HCT116 (cell line): ENCODE results near the gene OBSCN. TPM values are rescaled to one million over a fixed set of nuclear protein-coding genes. Genes with fewer than 3 reads are reported as not detected.

Experiments
- ATAC-seq: fragments of 200-7000 bp; cut with Tn5 transposase; 2 replicates; pipeline ENCODE4 v1.9.1; 2020; ENCODE audit warnings: mild to moderate bottlenecking, moderate library complexity
- BruUV-seq: library from RNA; stranded (reverse); fragments of 400-500 nt; replicated peaks from 2 replicates; lab custom pipeline; 2021; lab: Mats Ljungman, UMichigan
- CTCF ChIA-PET: fragments of 300-600 bp; sonication (Branson Sonifier 250); formaldehyde crosslinking; loops from one replicate; lab custom pipeline; 2021; ENCODE audit warnings: antibody characterized with exemption; lab: Charles Lee
- POLR2A ChIA-PET: fragments of 300-600, 350-600 bp; sonication (Branson Sonifier 250); formaldehyde crosslinking; loops from one replicate; lab custom pipeline; 2021; ENCODE audit warnings: antibody characterized with exemption; lab: Charles Lee
- RAD21 ChIA-PET, 2 experiments: fragments of 300-600 bp; sonication (Branson Sonifier 250); formaldehyde crosslinking; loops; one replicate each; lab custom pipeline; 2023; ENCODE audit warnings: low total read pairs in 2 of 2; ENCODE audit not compliant: uncharacterized antibody in 2 of 2, unreplicated experiment in 2 of 2, low non-redundant PET in 1 of 2; lab: Charles Lee
- DNase-seq: peaks from one replicate; pipeline ENCODE4 v3.0.0-alpha.2; 2010; ENCODE audit warnings: low read depth, low spot score
- H2AFZ ChIP-seq: fragments of 200-600 bp; shearing (Covaris generic), sonication (generic); 2 replicates; pipeline ENCODE4 v1.6.1; 2017; ENCODE audit warnings: low read depth, mixed run types, mixed read lengths, antibody characterized with exemption, low read length; ENCODE audit not compliant: poor library complexity, severe bottlenecking
- H3K27ac ChIP-seq: 2 replicates; pipeline ENCODE4 v1.5.1; 2012; ENCODE audit warnings: low read depth, low read length
- H3K27me3 ChIP-seq: fragments of 200-600 bp; sonication (generic); 2 replicates; pipeline ENCODE4 v1.6.1; 2016; ENCODE audit warnings: mixed run types, low read length, mixed read lengths; ENCODE audit not compliant: insufficient read depth
- H3K36me3 ChIP-seq, 2 experiments: fragments of 200-500 bp in 1 of 2; fragments of 200-600 bp in 1 of 2; sonication (Bioruptor generic) in 1 of 2; sonication (generic) in 1 of 2; 2 replicates each; pipeline versions ENCODE4 v1.5.1 to v1.6.1; 2014 to 2016; ENCODE audit warnings: low read length in 2 of 2, inconsistent platforms in 1 of 2, mixed read lengths in 1 of 2, mixed run types in 1 of 2; ENCODE audit not compliant: insufficient read depth in 2 of 2, control insufficient read depth in 1 of 2
- H3K4me1 ChIP-seq, 2 experiments: fragments of 200-600 bp in 1 of 2; sonication (generic) in 1 of 2; 2 replicates each; pipeline versions ENCODE4 v1.5.1 to v1.6.1; 2012 to 2017; ENCODE audit warnings: low read length in 2 of 2, inconsistent platforms in 1 of 2, mild to moderate bottlenecking in 1 of 2, mixed read lengths in 1 of 2, mixed run types in 1 of 2, moderate library complexity in 1 of 2; ENCODE audit not compliant: insufficient read depth in 2 of 2, control insufficient read depth in 1 of 2
- H3K4me2 ChIP-seq: fragments of 200-600 bp; sonication (generic); 2 replicates; pipeline ENCODE4 v1.6.1; 2017; ENCODE audit warnings: mixed run types, low read length, mixed read lengths
- H3K4me3 ChIP-seq, 2 experiments: fragments of 200-600 bp in 1 of 2; sonication (generic) in 1 of 2; replicated peaks in 1 of 2; 2 replicates each; pipeline ENCODE4 v1.5.1; 2011 to 2016; ENCODE audit warnings: low read length in 2 of 2, control low read depth in 1 of 2, low read depth in 1 of 2, mild to moderate bottlenecking in 1 of 2, mixed read lengths in 1 of 2, mixed run types in 1 of 2
- H3K79me2 ChIP-seq: fragments of 200-600 bp; sonication (generic); 2 replicates; pipeline ENCODE4 v1.6.1; 2017; ENCODE audit warnings: mild to moderate bottlenecking, mixed run types, low read length, moderate library complexity, mixed read lengths; ENCODE audit not compliant: insufficient read depth
- H3K9ac ChIP-seq: fragments of 200-600 bp; sonication (generic); 2 replicates; pipeline ENCODE4 v1.6.1; 2016; ENCODE audit warnings: low read length, mixed read lengths
- H3K9me2 ChIP-seq: fragments of 200-600 bp; sonication (generic), shearing (Covaris generic); 2 replicates; pipeline ENCODE4 v1.6.1; 2017; ENCODE audit warnings: mixed run types, mild to moderate bottlenecking, moderate library complexity; ENCODE audit not compliant: insufficient read depth
- H3K9me3 ChIP-seq, 2 experiments: fragments of 200-500 bp in 1 of 2; fragments of 200-600 bp in 1 of 2; sonication (Bioruptor generic) in 1 of 2; sonication (generic) in 1 of 2; 2 replicates each; pipeline ENCODE4 v1.6.1; 2014 to 2017; ENCODE audit warnings: low read length in 2 of 2, mixed read lengths in 2 of 2, inconsistent platforms in 1 of 2, low read depth in 1 of 2, mild to moderate bottlenecking in 1 of 2, mixed run types in 1 of 2, moderate library complexity in 1 of 2; ENCODE audit not compliant: control insufficient read depth in 1 of 2, insufficient read depth in 1 of 2
- H4K20me1 ChIP-seq: fragments of 200-600 bp; sonication (generic), shearing (Covaris generic); 2 replicates; pipeline ENCODE4 v1.6.1; 2017; ENCODE audit warnings: mixed run types, mild to moderate bottlenecking, moderate library complexity; ENCODE audit not compliant: insufficient read depth
- ATF3 ChIP-seq: IDR thresholded peaks from 2 replicates; pipeline ENCODE4 v1.6.1; 2012
- EGR1 ChIP-seq: IDR thresholded peaks from 2 replicates; pipeline ENCODE4 v1.6.1; 2012; ENCODE audit warnings: low read depth
- ELF1 ChIP-seq: IDR thresholded peaks from 2 replicates; pipeline ENCODE4 v1.6.1; 2012; ENCODE audit warnings: low read depth, borderline replicate concordance
- EZH2phosphoT487 ChIP-seq: fragments of 200-600 bp; IDR thresholded peaks from 2 replicates; pipeline ENCODE4 v1.6.1; 2018; ENCODE audit warnings: antibody characterized with exemption, borderline replicate concordance
- JUND ChIP-seq: IDR thresholded peaks from 2 replicates; pipeline ENCODE4 v1.6.1; 2012
- POLR2A ChIP-seq: IDR thresholded peaks from 2 replicates; pipeline ENCODE4 v1.7.0; 2011; ENCODE audit warnings: borderline replicate concordance; ENCODE audit not compliant: insufficient read depth, insufficient read length; ENCODE audit errors: extremely low read depth
- SIN3A ChIP-seq: IDR thresholded peaks from 2 replicates; pipeline ENCODE4 v1.6.1; 2012; ENCODE audit warnings: low read depth
- SP1 ChIP-seq: IDR thresholded peaks from 2 replicates; pipeline ENCODE4 v1.6.1; 2012; ENCODE audit warnings: low read depth
- SRF ChIP-seq: IDR thresholded peaks from 2 replicates; pipeline ENCODE4 v1.6.1; 2012; ENCODE audit warnings: low read depth
- TCF7L2 ChIP-seq: IDR thresholded peaks from 2 replicates; pipeline ENCODE4 v1.7.0; 2011; ENCODE audit warnings: borderline replicate concordance, inconsistent platforms; ENCODE audit not compliant: insufficient read depth, insufficient read length; ENCODE audit errors: extremely low read depth
- YY1 ChIP-seq: IDR thresholded peaks from 2 replicates; pipeline ENCODE4 v1.6.1; 2011; ENCODE audit warnings: low read length, low read depth, moderate library complexity, mild to moderate bottlenecking; ENCODE audit not compliant: insufficient replicate concordance; ENCODE audit errors: extremely low read depth
- ZFX ChIP-seq: fragments of 450-650 bp; IDR thresholded peaks from 2 replicates; pipeline ENCODE4 v1.6.1; 2017
- ZNF274 ChIP-seq: fragments of 200-500 bp; sonication (Bioruptor generic); IDR thresholded peaks from 2 replicates; pipeline ENCODE4 v1.6.1; 2014; ENCODE audit warnings: mild to moderate bottlenecking, low read depth, low read length, inconsistent platforms
- intact Hi-C: fragments of 100-400 bp; cut with micrococcal nuclease; formaldehyde crosslinking; loops from 2 replicates; pipeline ENCODE4 v1.10.0; 2022
- total RNA-seq: library from RNA; stranded (reverse); gene quantifications from one replicate; pipeline ENCODE4 v1.2.1, GENCODE V29; 2021; ENCODE audit not compliant: unreplicated experiment
- TF ChIP-seq, protein P1 (sequence below): IDR thresholded peaks from 2 replicates; pipeline ENCODE4 v1.6.1; 2011; ENCODE audit warnings: mild to moderate bottlenecking, low read length, moderate library complexity; ENCODE audit not compliant: insufficient replicate concordance; ENCODE audit errors: extremely low read depth
- TF ChIP-seq, protein P2 (sequence below): IDR thresholded peaks from 2 replicates; pipeline ENCODE4 v1.6.1; 2012; ENCODE audit warnings: low read depth
- TF ChIP-seq, protein P3 (sequence below), 3 experiments: fragments of 200-600 bp in 1 of 3; sonication (generic) in 1 of 3; IDR thresholded peaks in 2 of 3; conservative IDR thresholded peaks in 1 of 3; 2 replicates each; pipeline ENCODE4 v1.5.1; 2012 to 2017; ENCODE audit warnings: low read depth in 2 of 3, low read length in 2 of 3, antibody characterized with exemption in 1 of 3, borderline replicate concordance in 1 of 3, control low read depth in 1 of 3, mild to moderate bottlenecking in 1 of 3, mixed read lengths in 1 of 3, mixed run types in 1 of 3, moderate library complexity in 1 of 3; ENCODE audit not compliant: insufficient read depth in 1 of 3

The OBSCN gene
- total RNA-seq, 1 experiment from 2014 or later: 16.6 TPM

DNA sequence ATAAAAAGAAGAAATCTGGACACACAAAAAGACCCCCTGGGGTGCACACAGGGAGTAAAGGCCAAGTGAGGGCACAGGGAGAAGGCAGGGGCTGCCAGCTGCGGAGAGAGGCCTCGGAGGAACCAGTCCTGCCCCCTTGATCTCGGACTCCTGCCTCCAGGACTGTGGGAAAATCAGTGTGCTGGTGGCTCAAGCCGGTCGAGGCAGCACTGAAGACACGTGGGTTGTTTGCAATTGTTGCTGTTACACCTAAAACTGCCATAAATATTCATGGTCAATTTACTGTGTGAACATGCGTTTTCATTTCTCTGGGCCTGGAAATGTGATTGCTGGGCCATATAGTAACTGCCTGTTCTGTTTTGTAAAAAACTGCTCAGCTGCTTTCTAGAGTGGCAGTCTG lies 23.7 kb upstream of the OBSCN start:
- BruUV-seq: no TSS peak
- ChIA-PET POLR2A (no interaction called here), CTCF (interaction anchor here (0.6 kb wide), 1 partner anchor 29 kb away, joined by 3 read pairs; no protein-coding TSS in a partner anchor), RAD21 (no interaction called here)
- no peaks in the 10 kb centered on the region for H3K79me2 ChIP-seq
- no peaks in the 10 kb centered on the region for H3K36me3 ChIP-seq
- 0 out of 4 replicates have a peak, but pooled peaks cover 0 to 9% of the 10 kb centered on the region in 2 experiments for H3K4me1 ChIP-seq
- no peak overlapping the region for H3K9ac ChIP-seq
- TF ChIP-seq ZFX (no peak), SP1 (no peak), ZNF274 (no peak), JUND (no peak), EZH2phosphoT487 (no peak), SIN3A (no peak), ATF3 (no peak), POLR2A (no peak), TCF7L2 (no peak), ELF1 (no peak), YY1 (no peak), EGR1 (no peak), SRF (no peak)
- TF ChIP-seq, protein P1, sequence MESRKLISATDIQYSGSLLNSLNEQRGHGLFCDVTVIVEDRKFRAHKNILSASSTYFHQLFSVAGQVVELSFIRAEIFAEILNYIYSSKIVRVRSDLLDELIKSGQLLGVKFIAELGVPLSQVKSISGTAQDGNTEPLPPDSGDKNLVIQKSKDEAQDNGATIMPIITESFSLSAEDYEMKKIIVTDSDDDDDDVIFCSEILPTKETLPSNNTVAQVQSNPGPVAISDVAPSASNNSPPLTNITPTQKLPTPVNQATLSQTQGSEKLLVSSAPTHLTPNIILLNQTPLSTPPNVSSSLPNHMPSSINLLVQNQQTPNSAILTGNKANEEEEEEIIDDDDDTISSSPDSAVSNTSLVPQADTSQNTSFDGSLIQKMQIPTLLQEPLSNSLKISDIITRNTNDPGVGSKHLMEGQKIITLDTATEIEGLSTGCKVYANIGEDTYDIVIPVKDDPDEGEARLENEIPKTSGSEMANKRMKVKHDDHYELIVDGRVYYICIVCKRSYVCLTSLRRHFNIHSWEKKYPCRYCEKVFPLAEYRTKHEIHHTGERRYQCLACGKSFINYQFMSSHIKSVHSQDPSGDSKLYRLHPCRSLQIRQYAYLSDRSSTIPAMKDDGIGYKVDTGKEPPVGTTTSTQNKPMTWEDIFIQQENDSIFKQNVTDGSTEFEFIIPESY: no peak
- TF ChIP-seq, protein P2, sequence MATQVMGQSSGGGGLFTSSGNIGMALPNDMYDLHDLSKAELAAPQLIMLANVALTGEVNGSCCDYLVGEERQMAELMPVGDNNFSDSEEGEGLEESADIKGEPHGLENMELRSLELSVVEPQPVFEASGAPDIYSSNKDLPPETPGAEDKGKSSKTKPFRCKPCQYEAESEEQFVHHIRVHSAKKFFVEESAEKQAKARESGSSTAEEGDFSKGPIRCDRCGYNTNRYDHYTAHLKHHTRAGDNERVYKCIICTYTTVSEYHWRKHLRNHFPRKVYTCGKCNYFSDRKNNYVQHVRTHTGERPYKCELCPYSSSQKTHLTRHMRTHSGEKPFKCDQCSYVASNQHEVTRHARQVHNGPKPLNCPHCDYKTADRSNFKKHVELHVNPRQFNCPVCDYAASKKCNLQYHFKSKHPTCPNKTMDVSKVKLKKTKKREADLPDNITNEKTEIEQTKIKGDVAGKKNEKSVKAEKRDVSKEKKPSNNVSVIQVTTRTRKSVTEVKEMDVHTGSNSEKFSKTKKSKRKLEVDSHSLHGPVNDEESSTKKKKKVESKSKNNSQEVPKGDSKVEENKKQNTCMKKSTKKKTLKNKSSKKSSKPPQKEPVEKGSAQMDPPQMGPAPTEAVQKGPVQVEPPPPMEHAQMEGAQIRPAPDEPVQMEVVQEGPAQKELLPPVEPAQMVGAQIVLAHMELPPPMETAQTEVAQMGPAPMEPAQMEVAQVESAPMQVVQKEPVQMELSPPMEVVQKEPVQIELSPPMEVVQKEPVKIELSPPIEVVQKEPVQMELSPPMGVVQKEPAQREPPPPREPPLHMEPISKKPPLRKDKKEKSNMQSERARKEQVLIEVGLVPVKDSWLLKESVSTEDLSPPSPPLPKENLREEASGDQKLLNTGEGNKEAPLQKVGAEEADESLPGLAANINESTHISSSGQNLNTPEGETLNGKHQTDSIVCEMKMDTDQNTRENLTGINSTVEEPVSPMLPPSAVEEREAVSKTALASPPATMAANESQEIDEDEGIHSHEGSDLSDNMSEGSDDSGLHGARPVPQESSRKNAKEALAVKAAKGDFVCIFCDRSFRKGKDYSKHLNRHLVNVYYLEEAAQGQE: no peak
- TF ChIP-seq, protein P3, sequence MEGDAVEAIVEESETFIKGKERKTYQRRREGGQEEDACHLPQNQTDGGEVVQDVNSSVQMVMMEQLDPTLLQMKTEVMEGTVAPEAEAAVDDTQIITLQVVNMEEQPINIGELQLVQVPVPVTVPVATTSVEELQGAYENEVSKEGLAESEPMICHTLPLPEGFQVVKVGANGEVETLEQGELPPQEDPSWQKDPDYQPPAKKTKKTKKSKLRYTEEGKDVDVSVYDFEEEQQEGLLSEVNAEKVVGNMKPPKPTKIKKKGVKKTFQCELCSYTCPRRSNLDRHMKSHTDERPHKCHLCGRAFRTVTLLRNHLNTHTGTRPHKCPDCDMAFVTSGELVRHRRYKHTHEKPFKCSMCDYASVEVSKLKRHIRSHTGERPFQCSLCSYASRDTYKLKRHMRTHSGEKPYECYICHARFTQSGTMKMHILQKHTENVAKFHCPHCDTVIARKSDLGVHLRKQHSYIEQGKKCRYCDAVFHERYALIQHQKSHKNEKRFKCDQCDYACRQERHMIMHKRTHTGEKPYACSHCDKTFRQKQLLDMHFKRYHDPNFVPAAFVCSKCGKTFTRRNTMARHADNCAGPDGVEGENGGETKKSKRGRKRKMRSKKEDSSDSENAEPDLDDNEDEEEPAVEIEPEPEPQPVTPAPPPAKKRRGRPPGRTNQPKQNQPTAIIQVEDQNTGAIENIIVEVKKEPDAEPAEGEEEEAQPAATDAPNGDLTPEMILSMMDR (IDR thresholded peaks at IDR 0.05 in 2 of 3, conservative IDR thresholded peaks at IDR 0.05 in 1 of 3; ENCODE audit: borderline replicate concordance in 1 of 3, insufficient read depth in 1 of 3, low read depth in 2 of 3, low read length in 2 of 3): no peak
- H3K27me3 ChIP-seq: no peaks in the 10 kb centered on the region
- H2AFZ ChIP-seq: no peak overlapping the region
- H3K9me2 ChIP-seq: no peaks in the 10 kb centered on the region
- H3K4me2 ChIP-seq: no peak overlapping the region
- intact Hi-C loops: no loop called here
- DNase-seq: no peak
- H3K9me3 ChIP-seq: no peaks in the 10 kb centered on the region
- no peaks in the 10 kb centered on the region for H4K20me1 ChIP-seq
- H3K27ac ChIP-seq: no peak overlapping the region
- ATAC-seq: no peak
- no peak overlapping the region for H3K4me3 ChIP-seq
